PC-9 (cell line): ENCODE results near the gene GNAQ.

Experiments used
- CTCF ChIP-seq: fragments of 200-600 bp; sonication (generic); conservative IDR thresholded peaks from 2 replicates; pipeline ENCODE4 v1.6.1; 2017; ENCODE audit warnings: mixed run types, antibody characterized with exemption, mild to moderate bottlenecking, moderate library complexity
- EZH2 ChIP-seq: fragments of 200-600 bp; sonication (generic); IDR thresholded peaks from 2 replicates; pipeline ENCODE4 v1.8.0; 2017; ENCODE audit warnings: antibody characterized with exemption, low read depth

DNA sequence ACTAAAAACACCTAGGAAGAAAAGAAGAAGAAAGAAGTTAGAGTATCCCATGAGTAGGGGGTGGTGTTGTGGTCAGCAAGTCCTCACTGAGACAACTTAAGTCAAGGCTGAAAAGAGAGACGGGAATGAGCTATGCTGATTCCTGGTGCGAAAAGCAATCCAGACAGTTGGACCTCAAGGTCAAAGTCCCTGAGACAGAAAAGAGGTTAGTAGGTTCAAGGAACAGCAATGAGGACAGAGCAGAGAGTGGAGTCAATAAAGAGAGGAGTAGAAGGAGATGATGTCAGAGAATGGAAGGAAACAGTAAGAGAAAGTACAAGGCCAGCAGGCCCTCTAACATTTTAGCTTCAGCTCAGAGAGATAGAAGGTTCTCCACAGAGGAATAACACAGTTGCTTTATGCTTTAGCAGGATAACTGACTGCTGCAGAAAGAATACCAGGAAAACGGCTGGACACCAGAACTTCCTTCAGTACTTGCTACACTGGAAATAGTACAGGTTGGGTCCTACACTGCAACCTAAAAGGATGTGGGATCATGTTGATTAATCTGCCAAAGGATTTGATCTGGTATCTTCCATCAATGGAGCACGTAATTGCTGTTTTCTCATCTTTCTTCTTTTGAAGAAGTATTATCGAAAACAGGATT, 43.6 kb downstream of the GNAQ start:
- TF ChIP-seq CTCF: no peak
- TF ChIP-seq EZH2: no peak
